ENCODE measurements around the gene ADD2.

The ADD2 gene

GRCh38 chr2:70705160-70705850 lies 62.7 kb downstream of the ADD2 start:
- TF ChIP-seq ZNF70 (CRISPR knock-in tag; IDR thresholded peaks at IDR 0.05), result no peak
- TF ChIP-seq, protein P1, sequence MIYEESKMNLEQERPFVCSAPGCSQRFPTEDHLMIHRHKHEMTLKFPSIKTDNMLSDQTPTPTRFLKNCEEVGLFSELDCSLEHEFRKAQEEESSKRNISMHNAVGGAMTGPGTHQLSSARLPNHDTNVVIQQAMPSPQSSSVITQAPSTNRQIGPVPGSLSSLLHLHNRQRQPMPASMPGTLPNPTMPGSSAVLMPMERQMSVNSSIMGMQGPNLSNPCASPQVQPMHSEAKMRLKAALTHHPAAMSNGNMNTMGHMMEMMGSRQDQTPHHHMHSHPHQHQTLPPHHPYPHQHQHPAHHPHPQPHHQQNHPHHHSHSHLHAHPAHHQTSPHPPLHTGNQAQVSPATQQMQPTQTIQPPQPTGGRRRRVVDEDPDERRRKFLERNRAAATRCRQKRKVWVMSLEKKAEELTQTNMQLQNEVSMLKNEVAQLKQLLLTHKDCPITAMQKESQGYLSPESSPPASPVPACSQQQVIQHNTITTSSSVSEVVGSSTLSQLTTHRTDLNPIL (CRISPR knock-in tag; IDR thresholded peaks at IDR 0.05; ENCODE audit: low read depth), result no peak
- TF ChIP-seq ISL1 (CRISPR knock-in tag; IDR thresholded peaks at IDR 0.05), result no peak
- TF ChIP-seq, protein P2, sequence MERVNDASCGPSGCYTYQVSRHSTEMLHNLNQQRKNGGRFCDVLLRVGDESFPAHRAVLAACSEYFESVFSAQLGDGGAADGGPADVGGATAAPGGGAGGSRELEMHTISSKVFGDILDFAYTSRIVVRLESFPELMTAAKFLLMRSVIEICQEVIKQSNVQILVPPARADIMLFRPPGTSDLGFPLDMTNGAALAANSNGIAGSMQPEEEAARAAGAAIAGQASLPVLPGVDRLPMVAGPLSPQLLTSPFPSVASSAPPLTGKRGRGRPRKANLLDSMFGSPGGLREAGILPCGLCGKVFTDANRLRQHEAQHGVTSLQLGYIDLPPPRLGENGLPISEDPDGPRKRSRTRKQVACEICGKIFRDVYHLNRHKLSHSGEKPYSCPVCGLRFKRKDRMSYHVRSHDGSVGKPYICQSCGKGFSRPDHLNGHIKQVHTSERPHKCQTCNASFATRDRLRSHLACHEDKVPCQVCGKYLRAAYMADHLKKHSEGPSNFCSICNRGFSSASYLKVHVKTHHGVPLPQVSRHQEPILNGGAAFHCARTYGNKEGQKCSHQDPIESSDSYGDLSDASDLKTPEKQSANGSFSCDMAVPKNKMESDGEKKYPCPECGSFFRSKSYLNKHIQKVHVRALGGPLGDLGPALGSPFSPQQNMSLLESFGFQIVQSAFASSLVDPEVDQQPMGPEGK (CRISPR knock-in tag; IDR thresholded peaks at IDR 0.05; ENCODE audit: borderline replicate concordance), result no peak
- no peak for ATAC-seq

- TF ChIP-seq ZNF8 (CRISPR knock-in tag; IDR thresholded peaks at IDR 0.05) (no peak), ZC3H10 (CRISPR knock-in tag; IDR thresholded peaks at IDR 0.05) (no peak), PPARA (CRISPR knock-in tag; IDR thresholded peaks at IDR 0.05; ENCODE audit: borderline replicate concordance) (no peak), BACH2 (CRISPR knock-in tag; IDR thresholded peaks at IDR 0.05; ENCODE audit: borderline replicate concordance) (no peak), CSRNP3 (CRISPR knock-in tag; IDR thresholded peaks at IDR 0.05) (no peak), RARB (CRISPR knock-in tag; IDR thresholded peaks at IDR 0.05) (no peak), CSDC2 (CRISPR knock-in tag; IDR thresholded peaks at IDR 0.05) (no peak), OSR1 (CRISPR knock-in tag; IDR thresholded peaks at IDR 0.05) (no peak), ARNTL (CRISPR knock-in tag; IDR thresholded peaks at IDR 0.05; ENCODE audit: borderline replicate concordance, low read depth) (no peak), ZNF565 (CRISPR knock-in tag; conservative IDR thresholded peaks at IDR 0.05; ENCODE audit: low read depth) (no peak), ZNF70 (CRISPR knock-in tag; IDR thresholded peaks at IDR 0.05) (no peak), SNAI2 (CRISPR knock-in tag; IDR thresholded peaks at IDR 0.05) (no peak), ESRRG (CRISPR knock-in tag; IDR thresholded peaks at IDR 0.05) (no peak), ZFP3 (CRISPR knock-in tag; IDR thresholded peaks at IDR 0.05) (no peak), GLIS3 (CRISPR knock-in tag; IDR thresholded peaks at IDR 0.05) (no peak), ZFP30 (CRISPR knock-in tag; IDR thresholded peaks at IDR 0.05) (no peak)
- TF ChIP-seq, protein P1 (CRISPR knock-in tag; IDR thresholded peaks at IDR 0.05; ENCODE audit: low read depth), result no peak
- TF ChIP-seq, protein P2 (CRISPR knock-in tag; IDR thresholded peaks at IDR 0.05; ENCODE audit: borderline replicate concordance), result no peak
- TF ChIP-seq, protein P3, sequence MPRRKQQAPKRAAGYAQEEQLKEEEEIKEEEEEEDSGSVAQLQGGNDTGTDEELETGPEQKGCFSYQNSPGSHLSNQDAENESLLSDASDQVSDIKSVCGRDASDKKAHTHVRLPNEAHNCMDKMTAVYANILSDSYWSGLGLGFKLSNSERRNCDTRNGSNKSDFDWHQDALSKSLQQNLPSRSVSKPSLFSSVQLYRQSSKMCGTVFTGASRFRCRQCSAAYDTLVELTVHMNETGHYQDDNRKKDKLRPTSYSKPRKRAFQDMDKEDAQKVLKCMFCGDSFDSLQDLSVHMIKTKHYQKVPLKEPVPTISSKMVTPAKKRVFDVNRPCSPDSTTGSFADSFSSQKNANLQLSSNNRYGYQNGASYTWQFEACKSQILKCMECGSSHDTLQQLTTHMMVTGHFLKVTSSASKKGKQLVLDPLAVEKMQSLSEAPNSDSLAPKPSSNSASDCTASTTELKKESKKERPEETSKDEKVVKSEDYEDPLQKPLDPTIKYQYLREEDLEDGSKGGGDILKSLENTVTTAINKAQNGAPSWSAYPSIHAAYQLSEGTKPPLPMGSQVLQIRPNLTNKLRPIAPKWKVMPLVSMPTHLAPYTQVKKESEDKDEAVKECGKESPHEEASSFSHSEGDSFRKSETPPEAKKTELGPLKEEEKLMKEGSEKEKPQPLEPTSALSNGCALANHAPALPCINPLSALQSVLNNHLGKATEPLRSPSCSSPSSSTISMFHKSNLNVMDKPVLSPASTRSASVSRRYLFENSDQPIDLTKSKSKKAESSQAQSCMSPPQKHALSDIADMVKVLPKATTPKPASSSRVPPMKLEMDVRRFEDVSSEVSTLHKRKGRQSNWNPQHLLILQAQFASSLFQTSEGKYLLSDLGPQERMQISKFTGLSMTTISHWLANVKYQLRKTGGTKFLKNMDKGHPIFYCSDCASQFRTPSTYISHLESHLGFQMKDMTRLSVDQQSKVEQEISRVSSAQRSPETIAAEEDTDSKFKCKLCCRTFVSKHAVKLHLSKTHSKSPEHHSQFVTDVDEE (CRISPR knock-in tag; IDR thresholded peaks at IDR 0.05), result no peak
- TF ChIP-seq, protein P4, sequence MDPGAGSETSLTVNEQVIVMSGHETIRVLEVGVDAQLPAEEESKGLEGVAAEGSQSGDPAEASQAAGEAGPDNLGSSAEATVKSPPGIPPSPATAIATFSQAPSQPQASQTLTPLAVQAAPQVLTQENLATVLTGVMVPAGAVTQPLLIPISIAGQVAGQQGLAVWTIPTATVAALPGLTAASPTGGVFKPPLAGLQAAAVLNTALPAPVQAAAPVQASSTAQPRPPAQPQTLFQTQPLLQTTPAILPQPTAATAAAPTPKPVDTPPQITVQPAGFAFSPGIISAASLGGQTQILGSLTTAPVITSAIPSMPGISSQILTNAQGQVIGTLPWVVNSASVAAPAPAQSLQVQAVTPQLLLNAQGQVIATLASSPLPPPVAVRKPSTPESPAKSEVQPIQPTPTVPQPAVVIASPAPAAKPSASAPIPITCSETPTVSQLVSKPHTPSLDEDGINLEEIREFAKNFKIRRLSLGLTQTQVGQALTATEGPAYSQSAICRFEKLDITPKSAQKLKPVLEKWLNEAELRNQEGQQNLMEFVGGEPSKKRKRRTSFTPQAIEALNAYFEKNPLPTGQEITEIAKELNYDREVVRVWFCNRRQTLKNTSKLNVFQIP (CRISPR knock-in tag; IDR thresholded peaks at IDR 0.05; ENCODE audit: borderline replicate concordance, low read depth), result no peak
- ATAC-seq, result no peak
These were observed 64.0 kb downstream of the ADD2 start for GRCh38 chr2:70703900-70704549.

Measured in SK-N-SH treated with all-trans-retinoic acid at 6 μM for 48 hours (cell line).